Uterus (tissue), 4 donors: Measurements from ENCODE around the gene RCAN2. TPM values are rescaled to one million over a fixed set of nuclear protein-coding genes. Genes with fewer than 3 reads are reported as not detected.

Experiments
- DNase-seq, 2 donors: peaks; one replicate each; pipeline ENCODE4 v3.0.0-alpha.2; 2019 to 2020
- H3K27ac ChIP-seq, 2 donors: fragments of 200-600 bp; sonication (generic); 1 replicate in 1 of 2; 2 replicates in 1 of 2; pipeline ENCODE4 v1.5.1; 2016 to 2018
- H3K27me3 ChIP-seq, 2 donors: fragments of 200-600 bp; sonication (generic); one replicate each; pipeline ENCODE4 v1.5.1; 2018 to 2019; ENCODE audit warnings: control low read depth in 1 of 2
- H3K36me3 ChIP-seq, 2 donors: fragments of 200-600 bp; sonication (generic); one replicate each; pipeline ENCODE4 v1.5.1; 2019; ENCODE audit warnings: control low read depth in 1 of 2
- H3K4me1 ChIP-seq, 2 donors: fragments of 200-600 bp; sonication (generic); one replicate each; pipeline ENCODE4 v1.5.1; 2018 to 2019; ENCODE audit warnings: control low read depth in 1 of 2
- H3K4me3 ChIP-seq, 2 donors: fragments of 200-600 bp; sonication (generic); 1 replicate in 1 of 2; 2 replicates in 1 of 2; pipeline ENCODE4 v1.5.1; 2018 to 2019; ENCODE audit warnings: mild to moderate bottlenecking in 1 of 2
- H3K9me3 ChIP-seq, 2 donors: fragments of 200-600 bp; sonication (generic); one replicate each; pipeline ENCODE4 v1.5.1; 2019; ENCODE audit warnings: control low read depth in 1 of 2
- POLR2A ChIP-seq, 2 donors: fragments of 450-650 bp; IDR thresholded peaks; one replicate each; pipeline ENCODE4 v1.6.1; 2016; ENCODE audit warnings: antibody characterized with exemption in 2 of 2, mild to moderate bottlenecking in 1 of 2, moderate library complexity in 1 of 2
- intact Hi-C: fragments of 100-400 bp; cut with DNase I; formaldehyde crosslinking; loops from one replicate; pipeline ENCODE4 v1.15.1; 2023; ENCODE audit warnings: low total_unique reads
- total RNA-seq, 4 donors: library from RNA; depleted of rRNA in 3 of 4; stranded (reverse); fragments of >200 nt in 3 of 4; gene quantifications; one replicate each; pipeline versions ENCODE4 v1.1.0 to v1.2.4, GENCODE V29; 2014 to 2023
- TF ChIP-seq, protein P1 (sequence below), 4 experiments: fragments of 200-600 bp in 2 of 4; fragments of 450-650 bp in 2 of 4; sonication (generic) in 2 of 4; IDR thresholded peaks; one replicate each; pipeline ENCODE4 v1.5.1; 2016 to 2019; ENCODE audit warnings: antibody characterized with exemption in 4 of 4, mild to moderate bottlenecking in 2 of 4, moderate library complexity in 1 of 4
- donor health status: DM: yes; HTN: yes; CAD: no.

RCAN2 gene
- total RNA-seq, 4 donors from 2014 or later: 3.0 to 36.4 (median 16.3) TPM

DNA sequence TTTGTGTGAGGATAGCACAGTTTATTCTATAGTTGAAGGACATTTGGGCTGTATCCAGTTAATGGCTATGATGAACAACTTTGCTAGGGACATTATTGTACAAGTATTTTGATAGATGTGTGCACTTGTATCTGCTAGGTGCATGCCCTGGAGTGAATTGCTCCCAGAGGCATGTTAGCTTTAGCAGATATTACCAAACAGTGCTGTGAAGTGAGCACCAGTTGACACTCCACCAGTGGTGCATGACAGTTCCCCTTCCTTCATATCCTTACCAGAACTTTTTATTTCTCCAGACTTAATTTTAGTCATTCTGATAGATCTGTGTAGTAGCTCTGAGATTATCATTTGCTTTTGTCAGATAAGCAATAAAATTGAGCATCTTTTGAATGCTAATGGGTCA, 271.6 kb downstream of the RCAN2 start:
- intact Hi-C loops: no loop called here

DNA sequence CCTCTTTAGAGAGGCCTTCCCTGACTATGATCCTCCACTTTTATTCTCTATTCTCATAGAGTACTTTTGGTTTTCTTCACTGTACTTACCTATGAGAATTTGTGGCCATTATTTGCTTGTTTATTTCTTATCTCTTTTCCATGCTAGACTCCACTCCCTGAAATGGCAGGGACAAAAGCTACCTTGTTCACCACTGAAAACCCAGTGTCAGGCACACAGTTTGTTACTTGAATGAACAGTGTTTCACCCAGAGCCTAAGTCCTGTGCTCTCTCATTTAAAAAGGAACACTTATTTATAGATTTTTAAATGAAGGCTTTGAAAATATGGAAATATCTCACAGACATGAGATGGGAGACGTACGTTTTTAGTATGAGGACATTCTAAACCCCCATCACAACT, 272.8 kb downstream of the RCAN2 start:
- intact Hi-C loops: no loop called here
- no peaks in the 10 kb centered on the region for H3K36me3 ChIP-seq
- peak overlapping the region in 1 of 2 donors; percentile 44 for H3K27ac ChIP-seq
- no peak overlapping the region for H3K4me3 ChIP-seq
- H3K9me3 ChIP-seq: no peaks in the 10 kb centered on the region
- H3K27me3 ChIP-seq: no peaks in the 10 kb centered on the region
- H3K4me1 ChIP-seq: no peaks in the 10 kb centered on the region
- no peak for TF ChIP-seq POLR2A (IDR thresholded peaks at IDR 0.05)
- TF ChIP-seq, protein P1, sequence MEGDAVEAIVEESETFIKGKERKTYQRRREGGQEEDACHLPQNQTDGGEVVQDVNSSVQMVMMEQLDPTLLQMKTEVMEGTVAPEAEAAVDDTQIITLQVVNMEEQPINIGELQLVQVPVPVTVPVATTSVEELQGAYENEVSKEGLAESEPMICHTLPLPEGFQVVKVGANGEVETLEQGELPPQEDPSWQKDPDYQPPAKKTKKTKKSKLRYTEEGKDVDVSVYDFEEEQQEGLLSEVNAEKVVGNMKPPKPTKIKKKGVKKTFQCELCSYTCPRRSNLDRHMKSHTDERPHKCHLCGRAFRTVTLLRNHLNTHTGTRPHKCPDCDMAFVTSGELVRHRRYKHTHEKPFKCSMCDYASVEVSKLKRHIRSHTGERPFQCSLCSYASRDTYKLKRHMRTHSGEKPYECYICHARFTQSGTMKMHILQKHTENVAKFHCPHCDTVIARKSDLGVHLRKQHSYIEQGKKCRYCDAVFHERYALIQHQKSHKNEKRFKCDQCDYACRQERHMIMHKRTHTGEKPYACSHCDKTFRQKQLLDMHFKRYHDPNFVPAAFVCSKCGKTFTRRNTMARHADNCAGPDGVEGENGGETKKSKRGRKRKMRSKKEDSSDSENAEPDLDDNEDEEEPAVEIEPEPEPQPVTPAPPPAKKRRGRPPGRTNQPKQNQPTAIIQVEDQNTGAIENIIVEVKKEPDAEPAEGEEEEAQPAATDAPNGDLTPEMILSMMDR (IDR thresholded peaks at IDR 0.05): no peak
- DNase-seq: no peak

More for the DNA sequence above, 271.6 kb downstream of the RCAN2 start:
- no peak for TF ChIP-seq POLR2A (IDR thresholded peaks at IDR 0.05)
- TF ChIP-seq, protein P1 (IDR thresholded peaks at IDR 0.05): no peak
- DNase-seq: no peak
- H3K36me3 ChIP-seq: no peaks in the 10 kb centered on the region
- H3K4me1 ChIP-seq: no peaks in the 10 kb centered on the region
- H3K27ac ChIP-seq: no peak overlapping the region
- no peaks in the 10 kb centered on the region for H3K9me3 ChIP-seq
- H3K4me3 ChIP-seq: no peak overlapping the region
- no peaks in the 10 kb centered on the region for H3K27me3 ChIP-seq

DNA sequence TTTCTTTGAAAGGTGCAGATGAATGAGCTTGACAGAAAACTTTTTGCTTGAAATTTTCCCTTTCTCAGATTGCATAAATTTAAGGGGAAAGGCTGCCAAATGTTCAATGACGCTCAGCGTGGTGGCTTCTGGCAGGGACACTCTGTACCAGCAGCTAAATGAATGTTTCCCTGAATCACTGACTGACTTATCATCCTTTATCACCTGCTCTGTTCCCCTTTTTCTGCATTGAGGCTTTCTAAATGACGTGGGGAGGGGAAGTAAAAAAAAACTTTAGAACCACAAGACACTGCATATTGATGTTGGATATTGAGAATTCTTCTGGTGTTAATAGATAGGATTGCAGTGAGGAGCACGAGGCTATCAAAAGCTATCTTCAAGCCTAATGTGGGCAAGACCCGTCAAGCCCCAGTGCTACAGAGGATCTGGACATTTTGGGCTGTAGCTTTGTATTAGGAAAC, 273.5 kb downstream of the RCAN2 start:
- DNase-seq: no peak
- intact Hi-C loops: no loop called here
- no peaks in the 10 kb centered on the region for H3K9me3 ChIP-seq
- H3K4me3 ChIP-seq: no peak overlapping the region
- H3K27me3 ChIP-seq: no peaks in the 10 kb centered on the region
- H3K4me1 ChIP-seq: no peaks in the 10 kb centered on the region
- H3K27ac ChIP-seq: peak overlapping the region in 1 of 2 donors; percentile 44
- H3K36me3 ChIP-seq: no peaks in the 10 kb centered on the region
- TF ChIP-seq POLR2A (IDR thresholded peaks at IDR 0.05): no peak
- TF ChIP-seq, protein P1 (IDR thresholded peaks at IDR 0.05): no peak

DNA sequence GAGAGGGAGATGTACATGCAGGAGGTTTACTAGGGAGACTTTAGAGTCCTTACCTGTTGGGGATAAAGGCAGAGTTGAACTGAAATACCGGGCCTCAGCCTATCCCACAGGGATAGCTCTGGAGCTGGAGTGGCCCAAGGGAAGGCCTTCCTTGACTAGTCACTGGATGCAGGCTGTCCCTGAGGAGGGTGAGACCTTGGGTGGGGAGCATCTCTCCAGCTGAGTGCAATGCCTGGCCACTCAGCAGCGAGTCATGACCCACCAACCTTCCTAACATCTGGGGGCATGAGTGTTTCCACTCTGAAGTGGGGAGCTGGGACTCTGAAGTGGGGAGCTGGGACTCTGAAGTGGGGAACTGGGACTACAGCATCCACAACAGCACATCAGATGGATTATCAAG, 274.4 kb downstream of the RCAN2 start:
- Histone ChIP-seq H3K36me3 (no peaks in the 10 kb centered on the region), H3K27ac (peak overlapping the region in 1 of 2 donors; percentile 39), H3K4me1 (no peaks in the 10 kb centered on the region), H3K27me3 (no peaks in the 10 kb centered on the region), H3K4me3 (no peak overlapping the region), H3K9me3 (no peaks in the 10 kb centered on the region)
- intact Hi-C loops: no loop called here
- DNase-seq: no peak
- TF ChIP-seq POLR2A (IDR thresholded peaks at IDR 0.05): no peak

DNA sequence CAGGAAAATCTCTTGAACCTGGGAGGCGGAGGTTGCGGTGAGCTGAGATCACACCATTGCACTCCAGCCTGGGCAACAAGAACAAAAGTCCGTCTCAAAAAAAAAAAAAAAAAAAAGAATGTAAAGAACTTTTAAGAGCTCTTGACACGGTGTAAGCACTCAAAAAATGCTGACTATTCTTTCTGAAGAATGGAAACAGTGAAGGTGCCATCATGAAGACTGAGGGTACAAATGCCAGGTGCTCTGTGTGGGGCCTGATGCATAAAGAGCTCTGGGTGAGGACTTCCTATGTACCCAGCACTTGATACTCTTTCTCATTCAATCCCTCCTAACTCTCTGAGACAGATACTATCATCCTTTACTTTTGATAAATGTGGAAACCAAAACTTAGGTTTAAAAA, 275.5 kb downstream of the RCAN2 start:
- no peak overlapping the region for H3K4me3 ChIP-seq
- H3K27ac ChIP-seq: no peak overlapping the region
- no peaks in the 10 kb centered on the region for H3K36me3 ChIP-seq
- no peak for TF ChIP-seq POLR2A (IDR thresholded peaks at IDR 0.05)
- TF ChIP-seq, protein P1 (IDR thresholded peaks at IDR 0.05): no peak
- no peaks in the 10 kb centered on the region for H3K27me3 ChIP-seq
- no peaks in the 10 kb centered on the region for H3K9me3 ChIP-seq
- DNase-seq: no peak
- intact Hi-C loops: no loop called here
- no peaks in the 10 kb centered on the region for H3K4me1 ChIP-seq

DNA sequence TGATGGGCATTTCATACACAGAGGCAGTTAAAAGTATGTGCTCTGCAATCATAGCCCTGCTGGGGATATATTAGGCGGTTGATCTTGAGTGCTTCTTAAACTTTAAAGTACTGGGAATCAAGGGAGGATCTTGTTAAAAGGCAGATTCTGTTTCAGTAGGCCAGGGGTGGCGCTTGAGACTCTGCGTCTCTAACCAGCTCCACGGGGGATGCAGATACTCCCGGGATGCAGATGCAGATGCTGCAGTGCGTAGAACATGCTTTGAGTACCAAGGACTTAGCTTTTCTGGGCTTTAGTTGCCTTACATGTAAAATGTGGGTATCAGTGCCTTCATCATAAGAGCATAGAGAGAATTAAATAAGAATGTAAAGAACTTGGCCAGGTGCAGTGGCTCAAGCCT, 276.0 kb downstream of the RCAN2 start:
- Histone ChIP-seq H3K27ac (no peak overlapping the region), H3K4me3 (no peak overlapping the region), H3K9me3 (no peaks in the 10 kb centered on the region), H3K36me3 (no peaks in the 10 kb centered on the region), H3K4me1 (no peaks in the 10 kb centered on the region), H3K27me3 (no peaks in the 10 kb centered on the region)
- DNase-seq: no peak
- intact Hi-C loops: no loop called here
- TF ChIP-seq, protein P1 (IDR thresholded peaks at IDR 0.05): no peak
- no peak for TF ChIP-seq POLR2A (IDR thresholded peaks at IDR 0.05)
